Measurements from ENCODE around the gene TMEM187. TPM values are rescaled to one million over a fixed set of nuclear protein-coding genes. Genes with fewer than 3 reads are reported as not detected.

The TMEM187 gene
- polyA plus RNA-seq, 4 donors, result 4.2 to 10.1 (median 6.0) TPM

DNA sequence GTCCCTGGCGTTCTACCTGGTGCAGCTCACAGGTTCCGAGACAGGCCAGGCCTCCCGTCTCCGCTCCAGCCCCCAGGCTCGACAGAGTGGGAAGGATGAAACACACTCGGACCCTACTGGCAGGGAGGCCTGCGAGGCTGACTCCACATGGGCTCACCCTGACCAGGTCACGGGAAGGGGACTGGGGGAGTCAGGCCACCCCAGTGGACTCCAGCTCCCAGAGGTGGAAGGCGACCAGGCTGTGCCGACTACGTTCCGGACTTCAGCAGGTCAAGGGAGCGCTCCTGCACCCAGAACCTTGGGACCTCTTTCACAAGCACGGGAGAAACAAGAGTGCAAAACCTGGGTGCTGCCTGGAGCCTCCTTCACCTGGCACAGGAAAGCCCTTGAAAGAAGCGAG is 51.7 kb downstream of the TMEM187 start:
- DNase-seq, result no peak
- no peak overlapping the region for H3K27ac ChIP-seq (ENCODE audit: low read depth in 1 of 3, low read length in 2 of 3)
- no peak for FAIRE-seq
- H3K36me3 ChIP-seq (ENCODE audit: control insufficient read depth in 3 of 3, insufficient read depth in 2 of 3, low read depth in 1 of 3, low read length in 3 of 3), result peaks cover 0 to 41% (median 2%) of the 10 kb centered on the region in 3 donors
- peaks cover 0 to 2% (median 0%) of the 10 kb centered on the region in 3 donors for H3K4me1 ChIP-seq (ENCODE audit: control insufficient read depth in 3 of 3, insufficient read depth in 2 of 3, low read depth in 1 of 3, low read length in 2 of 3)
- H3K4me3 ChIP-seq (ENCODE audit: low read depth in 1 of 3, low read length in 3 of 3), result no peak overlapping the region
- 86 to 95% (median 94%) methylated on average over 15 of the region's 15 CpGs for WGBS, 3 donors
- no peaks in the 10 kb centered on the region for H3K27me3 ChIP-seq (ENCODE audit: control insufficient read depth in 3 of 3, insufficient read depth in 3 of 3, low read length in 3 of 3)
- no peaks in the 10 kb centered on the region for H3K9me3 ChIP-seq (ENCODE audit: control insufficient read depth in 2 of 2, insufficient read depth in 1 of 2, low read depth in 1 of 2, low read length in 1 of 2)

GRCh38 chrX:154025230-154025629 is 52.7 kb downstream of the TMEM187 start:
- 84 to 89% (median 85%) methylated on average over 5 to 8 of the region's 8 CpGs for WGBS, 3 donors
- DNase-seq (no peak), FAIRE-seq (no peak)
- Histone ChIP-seq H3K4me1 (ENCODE audit: control insufficient read depth in 3 of 3, insufficient read depth in 2 of 3, low read depth in 1 of 3, low read length in 2 of 3) (peaks cover 0 to 9% (median 0%) of the 10 kb centered on the region in 3 donors), H3K4me3 (ENCODE audit: low read depth in 1 of 3, low read length in 3 of 3) (no peak overlapping the region), H3K27me3 (ENCODE audit: control insufficient read depth in 3 of 3, insufficient read depth in 3 of 3, low read length in 3 of 3) (no peaks in the 10 kb centered on the region), H3K27ac (ENCODE audit: low read depth in 1 of 3, low read length in 2 of 3) (no peak overlapping the region), H3K36me3 (ENCODE audit: control insufficient read depth in 3 of 3, insufficient read depth in 2 of 3, low read depth in 1 of 3, low read length in 3 of 3) (peaks cover 0 to 48% (median 4%) of the 10 kb centered on the region in 3 donors), H3K9me3 (ENCODE audit: control insufficient read depth in 2 of 2, insufficient read depth in 1 of 2, low read depth in 1 of 2, low read length in 1 of 2) (no peaks in the 10 kb centered on the region)

- Histone ChIP-seq H3K36me3 (ENCODE audit: control insufficient read depth in 3 of 3, insufficient read depth in 2 of 3, low read depth in 1 of 3, low read length in 3 of 3) (peaks cover 0 to 57% (median 10%) of the 10 kb centered on the region in 3 donors), H3K4me1 (ENCODE audit: control insufficient read depth in 3 of 3, insufficient read depth in 2 of 3, low read depth in 1 of 3, low read length in 2 of 3) (peaks cover 0 to 9% (median 0%) of the 10 kb centered on the region in 3 donors), H3K27ac (ENCODE audit: low read depth in 1 of 3, low read length in 2 of 3) (no peak overlapping the region), H3K4me3 (ENCODE audit: low read depth in 1 of 3, low read length in 3 of 3) (no peak overlapping the region), H3K9me3 (ENCODE audit: control insufficient read depth in 2 of 2, insufficient read depth in 1 of 2, low read depth in 1 of 2, low read length in 1 of 2) (no peaks in the 10 kb centered on the region), H3K27me3 (ENCODE audit: control insufficient read depth in 3 of 3, insufficient read depth in 3 of 3, low read length in 3 of 3) (no peaks in the 10 kb centered on the region)
- WGBS, 3 donors, result 89 to 93% (median 91%) methylated on average over 21 of the region's 21 CpGs
- no peak for FAIRE-seq
- DNase-seq, result no peak
These were observed 53.8 kb downstream of the TMEM187 start for GRCh38 chrX:154026136-154027021.

GRCh38 chrX:154027022-154027402 is 54.5 kb downstream of the TMEM187 start:
- Histone ChIP-seq H3K27ac (ENCODE audit: low read depth in 1 of 3, low read length in 2 of 3) (no peak overlapping the region), H3K27me3 (ENCODE audit: control insufficient read depth in 3 of 3, insufficient read depth in 3 of 3, low read length in 3 of 3) (no peaks in the 10 kb centered on the region), H3K9me3 (ENCODE audit: control insufficient read depth in 2 of 2, insufficient read depth in 1 of 2, low read depth in 1 of 2, low read length in 1 of 2) (no peaks in the 10 kb centered on the region), H3K36me3 (ENCODE audit: control insufficient read depth in 3 of 3, insufficient read depth in 2 of 3, low read depth in 1 of 3, low read length in 3 of 3) (peaks cover 0 to 63% (median 10%) of the 10 kb centered on the region in 3 donors), H3K4me3 (ENCODE audit: low read depth in 1 of 3, low read length in 3 of 3) (no peak overlapping the region), H3K4me1 (ENCODE audit: control insufficient read depth in 3 of 3, insufficient read depth in 2 of 3, low read depth in 1 of 3, low read length in 2 of 3) (peaks cover 0 to 9% (median 0%) of the 10 kb centered on the region in 3 donors)
- no peak for FAIRE-seq
- 82 to 91% (median 84%) methylated on average over 6 of the region's 6 CpGs for WGBS, 3 donors
- no peak for DNase-seq

- 50 to 76% (median 56%) methylated on average over 1 of the region's 1 CpG for WGBS, 3 donors
- FAIRE-seq (no peak), DNase-seq (no peak)
- Histone ChIP-seq H3K4me1 (ENCODE audit: control insufficient read depth in 3 of 3, insufficient read depth in 2 of 3, low read depth in 1 of 3, low read length in 2 of 3) (peaks cover 0 to 9% (median 0%) of the 10 kb centered on the region in 3 donors), H3K27me3 (ENCODE audit: control insufficient read depth in 3 of 3, insufficient read depth in 3 of 3, low read length in 3 of 3) (no peaks in the 10 kb centered on the region), H3K4me3 (ENCODE audit: low read depth in 1 of 3, low read length in 3 of 3) (no peak overlapping the region), H3K27ac (ENCODE audit: low read depth in 1 of 3, low read length in 2 of 3) (no peak overlapping the region), H3K36me3 (ENCODE audit: control insufficient read depth in 3 of 3, insufficient read depth in 2 of 3, low read depth in 1 of 3, low read length in 3 of 3) (peaks cover 0 to 71% (median 14%) of the 10 kb centered on the region in 3 donors), H3K9me3 (ENCODE audit: control insufficient read depth in 2 of 2, insufficient read depth in 1 of 2, low read depth in 1 of 2, low read length in 1 of 2) (no peaks in the 10 kb centered on the region)
These were observed 55.4 kb downstream of the TMEM187 start for GRCh38 chrX:154027986-154028385.

GRCh38 chrX:154028502-154029184 is 56.1 kb downstream of the TMEM187 start:
- peaks cover 0 to 9% (median 0%) of the 10 kb centered on the region in 3 donors for H3K4me1 ChIP-seq (ENCODE audit: control insufficient read depth in 3 of 3, insufficient read depth in 2 of 3, low read depth in 1 of 3, low read length in 2 of 3)
- no peak for FAIRE-seq
- peak overlapping the region in 2 of 3 donors; percentile 42 to 50 for H3K27ac ChIP-seq (ENCODE audit: low read depth in 1 of 3, low read length in 2 of 3)
- no peaks in the 10 kb centered on the region for H3K27me3 ChIP-seq (ENCODE audit: control insufficient read depth in 3 of 3, insufficient read depth in 3 of 3, low read length in 3 of 3)
- H3K9me3 ChIP-seq (ENCODE audit: control insufficient read depth in 2 of 2, insufficient read depth in 1 of 2, low read depth in 1 of 2, low read length in 1 of 2), result no peaks in the 10 kb centered on the region
- no peak overlapping the region for H3K4me3 ChIP-seq (ENCODE audit: low read depth in 1 of 3, low read length in 3 of 3)
- peak; percentile 64 to 87 for DNase-seq
- WGBS, 3 donors, result 25 to 60% (median 52%) methylated on average over 12 to 13 of the region's 13 CpGs
- peaks cover 0 to 71% (median 14%) of the 10 kb centered on the region in 3 donors for H3K36me3 ChIP-seq (ENCODE audit: control insufficient read depth in 3 of 3, insufficient read depth in 2 of 3, low read depth in 1 of 3, low read length in 3 of 3)

- FAIRE-seq (no peak), DNase-seq (peak in 1 of 2 donors; percentile 65)
- peak overlapping the region in 1 of 3 donors; percentile 54 for H3K27ac ChIP-seq (ENCODE audit: low read depth in 1 of 3, low read length in 2 of 3)
- 30 to 66% (median 47%) methylated on average over 8 of the region's 8 CpGs for WGBS, 3 donors
- H3K4me3 ChIP-seq (ENCODE audit: low read depth in 1 of 3, low read length in 3 of 3), result no peak overlapping the region
- no peaks in the 10 kb centered on the region for H3K9me3 ChIP-seq (ENCODE audit: control insufficient read depth in 2 of 2, insufficient read depth in 1 of 2, low read depth in 1 of 2, low read length in 1 of 2)
- peaks cover 0 to 71% (median 14%) of the 10 kb centered on the region in 3 donors for H3K36me3 ChIP-seq (ENCODE audit: control insufficient read depth in 3 of 3, insufficient read depth in 2 of 3, low read depth in 1 of 3, low read length in 3 of 3)
- peaks cover 0 to 9% (median 0%) of the 10 kb centered on the region in 3 donors for H3K4me1 ChIP-seq (ENCODE audit: control insufficient read depth in 3 of 3, insufficient read depth in 2 of 3, low read depth in 1 of 3, low read length in 2 of 3)
- H3K27me3 ChIP-seq (ENCODE audit: control insufficient read depth in 3 of 3, insufficient read depth in 3 of 3, low read length in 3 of 3), result no peaks in the 10 kb centered on the region
These were observed 56.9 kb downstream of the TMEM187 start for GRCh38 chrX:154029439-154029838.

DNA sequence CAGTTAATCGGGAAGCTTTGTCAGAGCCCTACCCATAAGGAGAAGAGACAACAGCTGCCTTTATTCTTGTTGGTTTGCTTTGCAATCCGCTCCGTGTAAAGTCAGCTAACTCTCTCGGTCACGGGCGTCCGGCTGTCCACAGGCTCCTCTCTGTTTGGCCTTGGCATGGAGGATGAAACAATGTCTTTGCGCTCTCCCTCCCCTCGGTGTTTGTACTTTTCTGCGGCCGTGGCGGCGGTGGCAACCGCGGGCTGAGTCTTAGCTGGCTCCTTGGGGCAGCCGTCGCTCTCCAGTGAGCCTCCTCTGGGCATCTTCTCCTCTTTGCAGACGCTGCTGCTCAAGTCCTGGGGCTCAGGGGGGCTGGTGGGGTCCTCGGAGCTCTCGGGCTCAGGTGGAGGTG is 57.7 kb downstream of the TMEM187 start:
- Histone ChIP-seq H3K4me3 (ENCODE audit: low read depth in 1 of 3, low read length in 3 of 3) (no peak overlapping the region), H3K9me3 (ENCODE audit: control insufficient read depth in 2 of 2, insufficient read depth in 1 of 2, low read depth in 1 of 2, low read length in 1 of 2) (no peaks in the 10 kb centered on the region), H3K27me3 (ENCODE audit: control insufficient read depth in 3 of 3, insufficient read depth in 3 of 3, low read length in 3 of 3) (no peaks in the 10 kb centered on the region), H3K36me3 (ENCODE audit: control insufficient read depth in 3 of 3, insufficient read depth in 2 of 3, low read depth in 1 of 3, low read length in 3 of 3) (peaks cover under 1 to 69% (median 14%) of the 10 kb centered on the region in 3 donors), H3K4me1 (ENCODE audit: control insufficient read depth in 3 of 3, insufficient read depth in 2 of 3, low read depth in 1 of 3, low read length in 2 of 3) (peaks cover 0 to 9% (median 0%) of the 10 kb centered on the region in 3 donors), H3K27ac (ENCODE audit: low read depth in 1 of 3, low read length in 2 of 3) (no peak overlapping the region)
- 90 to 91% (median 91%) methylated on average over 17 to 20 of the region's 20 CpGs for WGBS, 3 donors
- DNase-seq, result no peak
- no peak for FAIRE-seq
